HG03469 (cell line): ENCODE data around the gene SH3PXD2A.

Experiments used
- ATAC-seq: cut with Tn5 transposase; IDR thresholded peaks from one replicate; pipeline ENCODE4 v1.9.1; 2021; ENCODE audit warnings: mild to moderate bottlenecking, moderate library complexity, moderate number of reproducible peaks; ENCODE audit not compliant: unreplicated experiment

The SH3PXD2A gene

GRCh38 chr10:103879831-103880230 lies 24.5 kb upstream of the SH3PXD2A start:
- no peak for ATAC-seq

DNA sequence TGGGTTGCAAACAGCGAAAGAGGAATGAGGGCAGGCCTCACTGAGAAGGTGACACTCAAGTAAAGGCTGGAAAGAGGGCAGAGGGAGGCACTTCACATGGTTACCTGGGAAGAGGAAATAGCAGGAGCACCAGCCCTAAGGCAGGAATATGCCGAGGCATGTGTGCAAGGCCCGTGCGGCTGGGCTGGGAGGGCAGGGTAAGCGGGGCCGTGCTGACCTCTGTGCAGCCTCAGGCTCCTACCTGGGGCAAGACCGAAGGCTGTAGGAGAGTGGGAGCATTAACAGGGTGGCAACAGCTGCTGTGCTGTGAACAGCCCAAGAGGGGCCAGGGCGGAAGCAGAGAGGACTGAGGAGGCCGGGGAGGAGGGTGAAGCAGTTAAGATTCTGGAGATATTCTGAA lies 24.0 kb upstream of the SH3PXD2A start:
- ATAC-seq, result no peak

DNA sequence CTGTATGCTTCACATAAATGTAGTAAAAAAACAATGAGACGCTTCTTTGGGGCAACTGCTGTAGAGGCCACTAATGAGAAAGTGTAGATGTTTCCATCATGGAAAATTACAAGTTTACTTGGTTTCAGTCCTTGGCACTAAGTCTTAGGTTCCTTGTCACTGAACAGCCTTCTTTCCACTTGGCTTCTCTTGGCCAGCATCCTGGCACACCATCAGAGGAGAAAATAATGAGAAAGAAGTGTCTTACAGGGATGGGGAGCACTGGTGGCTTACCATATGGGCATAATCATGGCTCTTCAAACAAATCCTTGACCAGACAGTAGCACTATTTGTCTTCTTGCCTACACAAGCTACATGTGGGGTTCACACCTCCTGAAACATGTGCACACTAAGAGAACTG lies 22.5 kb upstream of the SH3PXD2A start:
- no peak for ATAC-seq

DNA sequence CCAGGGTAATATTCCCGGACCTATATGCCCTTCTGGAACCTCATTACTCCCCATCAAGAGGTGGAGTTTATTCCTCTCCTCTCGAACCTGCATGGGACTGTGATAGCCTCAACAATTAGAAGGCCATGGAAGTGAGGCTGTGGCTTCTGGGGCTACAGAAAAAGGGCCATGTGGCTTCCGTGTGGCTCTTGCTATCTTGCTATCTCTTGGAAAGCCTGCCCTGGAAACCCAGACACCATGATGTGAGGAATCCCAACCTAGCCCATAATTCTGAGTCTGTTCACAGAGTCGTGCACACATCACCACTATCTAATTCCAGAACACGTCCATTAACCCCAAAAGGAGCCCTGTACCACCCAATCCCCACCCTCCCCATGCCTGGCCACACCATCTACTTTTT lies 20.8 kb upstream of the SH3PXD2A start:
- ATAC-seq, result no peak

DNA sequence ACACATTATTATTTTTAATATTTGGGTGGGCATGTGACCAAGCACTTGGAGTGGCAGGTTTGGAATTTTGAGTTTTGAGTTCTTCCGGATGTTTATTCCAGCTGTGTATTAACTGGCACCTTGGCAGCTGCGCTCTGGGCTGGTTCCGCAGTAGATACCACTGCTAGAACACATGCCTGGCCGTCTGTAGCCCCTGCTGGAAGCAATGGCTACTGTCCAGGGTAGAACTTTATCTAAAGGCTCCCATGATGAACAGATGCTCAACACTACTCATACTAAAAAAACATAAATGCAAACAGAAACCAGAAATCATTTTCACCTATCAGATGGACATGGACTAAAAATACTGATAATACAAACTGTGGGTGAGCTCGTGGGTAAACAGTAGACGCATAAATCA lies 19.4 kb upstream of the SH3PXD2A start:
- no peak for ATAC-seq

- no peak for ATAC-seq
Observed at GRCh38 chr10:103872137-103872931, 17.0 kb upstream of the SH3PXD2A start.

DNA sequence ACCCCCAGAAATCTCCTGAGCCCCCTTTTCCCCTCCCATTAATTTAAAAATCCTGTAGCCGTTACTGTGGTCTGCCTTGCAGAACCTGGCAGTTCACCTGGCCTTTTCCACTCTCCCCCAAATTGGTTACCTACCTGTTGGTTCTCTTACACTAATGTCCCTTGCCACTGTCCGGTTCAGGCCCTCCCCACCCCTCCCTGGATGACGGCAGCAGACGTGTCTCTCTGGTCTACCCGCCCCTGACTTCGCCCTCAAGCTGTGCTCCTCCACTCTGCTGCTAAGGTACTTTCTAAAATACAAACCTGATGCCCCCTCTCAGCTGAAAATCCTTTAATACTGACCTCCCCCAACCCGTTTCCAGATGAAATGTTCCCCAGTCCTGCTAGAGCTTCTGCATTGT lies 15.6 kb upstream of the SH3PXD2A start:
- ATAC-seq, result no peak

- ATAC-seq, result no peak
Observed at GRCh38 chr10:103870516-103870915, 15.1 kb upstream of the SH3PXD2A start.

DNA sequence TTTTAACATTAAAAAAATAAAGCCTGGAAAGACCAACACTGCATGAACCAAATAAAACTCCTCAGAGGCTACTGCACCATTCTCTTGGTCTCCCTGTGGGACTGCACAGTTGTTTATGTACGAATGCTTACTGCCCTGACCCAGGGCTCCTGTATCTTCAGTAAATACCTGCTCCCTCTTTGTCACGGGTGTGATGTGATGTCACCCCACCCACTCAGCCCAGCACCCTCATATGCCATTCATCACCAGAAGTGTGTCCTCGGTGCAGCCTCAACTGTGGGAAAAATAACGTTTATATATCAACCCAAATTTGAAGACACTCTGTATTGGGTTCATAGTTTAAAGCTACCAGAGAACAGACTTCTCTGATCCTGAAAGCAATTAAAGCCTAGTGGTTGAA lies 14.0 kb upstream of the SH3PXD2A start:
- no peak for ATAC-seq

- no peak for ATAC-seq
Observed at GRCh38 chr10:103868200-103868599, 12.8 kb upstream of the SH3PXD2A start.

- no peak for ATAC-seq
Observed at GRCh38 chr10:103861505-103861904, 6.1 kb upstream of the SH3PXD2A start.

DNA sequence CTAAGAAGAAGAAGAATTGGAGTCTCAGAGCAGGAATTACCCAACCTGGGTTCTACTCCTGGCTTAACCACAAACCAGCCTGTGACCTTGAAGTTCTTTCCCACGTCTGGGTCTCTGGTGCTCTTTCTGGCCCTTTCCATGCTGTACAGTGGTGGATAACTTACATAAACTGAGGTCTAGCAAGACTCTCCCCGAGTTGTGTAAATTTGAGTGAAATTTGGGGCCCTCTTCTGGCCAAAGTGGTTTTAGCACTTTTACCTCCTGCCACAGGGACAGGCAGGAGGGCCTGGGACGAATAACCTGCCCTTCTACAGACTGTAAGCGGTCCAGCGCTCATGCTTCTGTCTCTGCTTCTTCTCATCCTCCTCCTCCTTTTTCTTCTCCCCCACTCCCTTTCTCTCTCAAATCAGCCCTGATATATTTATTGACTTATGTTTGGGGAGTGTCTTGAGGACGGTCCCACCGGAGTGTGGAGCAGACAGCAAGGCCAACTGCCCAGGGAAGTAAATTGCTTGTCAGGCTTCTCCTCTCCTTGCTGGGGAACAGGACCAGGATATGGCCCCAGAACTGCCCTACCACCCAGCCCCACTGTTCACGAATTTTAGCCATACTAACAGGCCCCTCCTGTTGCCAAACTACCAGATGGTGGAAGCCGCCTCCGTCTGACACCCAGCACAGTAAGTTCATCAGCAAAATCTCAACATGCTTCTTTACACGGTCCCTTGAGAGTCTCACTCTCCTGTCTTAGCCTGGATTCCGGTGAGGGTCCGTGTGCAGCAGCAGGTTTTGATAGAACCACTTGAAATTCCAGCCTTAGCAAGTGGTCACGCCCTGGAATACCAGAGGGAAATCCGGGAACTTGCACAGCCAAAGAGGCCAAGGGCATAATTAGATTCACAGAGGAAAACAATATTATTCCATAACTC lies 4.0 kb upstream of the SH3PXD2A start:
- no peak for ATAC-seq

DNA sequence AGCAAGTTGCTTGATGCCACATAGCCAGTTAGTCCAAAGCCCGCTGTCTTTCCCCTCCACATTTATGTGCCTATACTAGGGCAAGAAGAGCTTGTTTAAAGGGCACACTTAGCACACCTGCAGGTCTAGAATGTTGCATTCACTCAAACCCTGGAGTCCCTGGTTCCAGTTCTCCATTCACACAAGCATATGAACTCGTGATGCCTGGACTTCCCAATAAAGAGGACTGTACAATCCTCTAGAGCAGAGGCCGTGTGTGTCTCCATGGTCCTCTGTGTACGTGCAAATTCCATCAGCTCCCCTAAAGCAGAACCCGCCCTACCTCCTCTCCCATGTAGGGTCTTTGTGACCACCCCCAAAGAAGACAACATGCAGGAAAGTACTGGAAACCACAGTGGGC lies 3.0 kb upstream of the SH3PXD2A start:
- ATAC-seq, result no peak

DNA sequence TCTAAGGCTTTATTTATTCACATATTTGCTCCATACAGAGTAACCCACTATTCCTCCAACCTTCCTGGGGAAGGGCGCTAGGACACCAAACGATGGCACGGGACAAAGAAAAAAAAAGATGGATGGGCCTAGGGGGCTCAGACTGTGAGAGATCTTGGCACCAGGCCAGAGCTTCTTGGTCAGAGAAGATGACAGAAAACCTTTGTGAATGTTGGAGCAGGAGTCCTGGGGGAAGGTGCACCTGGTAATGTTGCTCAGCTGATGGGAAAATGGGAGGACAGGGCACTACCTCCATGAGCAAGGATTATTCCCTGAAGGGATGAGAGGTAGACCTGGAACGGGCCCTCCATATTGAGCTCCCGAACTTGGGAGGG lies 1.4 kb upstream of the SH3PXD2A start:
- no peak for ATAC-seq

- ATAC-seq, result no peak
Observed at GRCh38 chr10:103855852-103856796, 748 bp upstream of the SH3PXD2A start.

- ATAC-seq, result no peak
Observed at GRCh38 chr10:103854686-103855391, 537 bp downstream of the SH3PXD2A start.

DNA sequence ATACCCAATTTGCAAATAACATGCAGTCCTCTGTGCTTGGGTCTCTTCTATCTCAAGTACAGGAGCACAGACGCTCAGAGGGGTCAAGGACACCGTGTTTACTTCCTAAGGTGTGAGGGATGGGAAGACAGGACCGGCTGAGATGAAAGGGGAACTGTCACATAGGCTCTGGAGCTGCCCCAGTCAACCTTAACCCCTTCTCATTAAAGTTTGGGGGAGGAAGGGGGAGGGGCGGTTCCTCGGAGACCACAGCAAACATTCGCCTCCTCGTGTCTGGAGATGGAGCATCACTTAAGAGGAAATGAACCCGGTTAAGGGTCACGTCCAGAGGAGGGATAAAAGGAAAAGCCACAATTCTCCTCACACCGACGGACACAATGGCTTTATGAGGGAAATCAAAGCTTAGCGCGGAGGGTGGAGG lies 1.1 kb downstream of the SH3PXD2A start:
- no peak for ATAC-seq

DNA sequence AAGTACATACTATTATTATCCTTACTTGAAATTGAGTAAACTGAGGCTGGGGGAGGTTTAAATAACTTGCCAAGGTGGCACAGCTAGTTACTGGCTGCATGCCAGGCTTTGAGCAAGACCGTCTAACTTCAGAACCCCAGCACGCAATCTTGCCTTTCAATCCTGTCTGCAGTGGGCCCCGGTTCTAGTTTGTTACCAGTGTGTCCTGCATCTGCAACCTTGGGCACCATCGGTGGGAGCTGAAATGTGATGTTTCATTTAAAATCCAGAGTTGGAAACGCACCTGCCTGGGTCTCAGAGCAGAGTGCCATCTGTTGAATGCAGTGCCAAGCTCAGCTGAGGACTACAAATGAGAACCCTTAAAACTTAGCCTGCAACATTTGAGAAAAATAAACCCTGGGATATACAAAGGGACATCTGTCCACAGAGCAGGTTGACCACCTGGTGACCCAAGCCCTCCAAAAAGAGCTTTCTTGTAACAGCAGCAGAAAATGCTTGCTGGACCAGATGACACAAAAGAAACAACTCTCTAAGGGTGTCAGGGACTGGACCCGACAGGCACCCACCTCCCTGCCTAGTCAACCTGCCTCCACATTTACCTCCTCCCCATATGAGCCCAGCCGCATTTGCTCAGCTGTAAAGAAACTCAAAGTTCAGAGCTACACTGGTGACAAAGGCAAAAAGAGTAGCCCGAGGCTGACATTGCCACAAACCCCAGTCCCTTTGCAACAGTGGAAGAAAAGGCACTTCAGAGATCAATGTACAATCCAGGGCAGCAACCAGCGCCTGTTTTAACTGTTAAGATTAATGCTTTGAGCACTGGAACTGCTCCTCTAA lies 1.7 kb downstream of the SH3PXD2A start:
- no peak for ATAC-seq

GRCh38 chr10:103852856-103853255 lies 2.5 kb downstream of the SH3PXD2A start:
- no peak for ATAC-seq
